ENCODE measurements around the gene INTS6.

Gene INTS6

GRCh38 chr13:51324714-51325420 is 128.0 kb downstream of the INTS6 start:
- DNase-seq (ENCODE audit: low read depth in 1 of 2, low spot score in 1 of 2) = no peak

- no peak for DNase-seq (ENCODE audit: low read depth in 1 of 2, low spot score in 1 of 2)
Observed at GRCh38 chr13:51323824-51324511, 128.9 kb downstream of the INTS6 start.

- DNase-seq (ENCODE audit: low read depth in 1 of 2, low spot score in 1 of 2) = no peak
Observed at GRCh38 chr13:51322826-51323225, 130.0 kb downstream of the INTS6 start.

- no peak for DNase-seq (ENCODE audit: low read depth in 1 of 2, low spot score in 1 of 2)
Observed at GRCh38 chr13:51321836-51322235, 131.0 kb downstream of the INTS6 start.

GRCh38 chr13:51318876-51319275 is 134.0 kb downstream of the INTS6 start:
- no peak for DNase-seq (ENCODE audit: low read depth in 1 of 2, low spot score in 1 of 2)

GRCh38 chr13:51318015-51318414 is 134.8 kb downstream of the INTS6 start:
- no peak for DNase-seq (ENCODE audit: low read depth in 1 of 2, low spot score in 1 of 2)

- DNase-seq (ENCODE audit: low read depth in 1 of 2, low spot score in 1 of 2) = no peak
Observed at GRCh38 chr13:51317262-51317661, 135.6 kb downstream of the INTS6 start.

- DNase-seq (ENCODE audit: low read depth in 1 of 2, low spot score in 1 of 2) = no peak
Observed at GRCh38 chr13:51313619-51314018, 139.2 kb downstream of the INTS6 start.

GRCh38 chr13:51311957-51312520 is 140.8 kb downstream of the INTS6 start:
- DNase-seq (ENCODE audit: low read depth in 1 of 2, low spot score in 1 of 2) = no peak

Measured in stimulated activated CD4-positive, alpha-beta T cell treated with anti-CD3 and anti-CD28 coated beads, Interleukin-15, amount 100 ng/mL, for 1 hour (primary cell).